ENCODE data around the gene COL11A1. TPM values are rescaled to one million over a fixed set of nuclear protein-coding genes. Genes with fewer than 3 reads are reported as not detected.

Gene COL11A1
- total RNA-seq, 6 experiments from 2014 or later, result 0.31 TPM; not detected in 5

- no peaks in the 10 kb centered on the region for H3K36me3 ChIP-seq
These were observed 208.4 kb downstream of the COL11A1 start for GRCh38 chr1:102899935-102900334.

DNA sequence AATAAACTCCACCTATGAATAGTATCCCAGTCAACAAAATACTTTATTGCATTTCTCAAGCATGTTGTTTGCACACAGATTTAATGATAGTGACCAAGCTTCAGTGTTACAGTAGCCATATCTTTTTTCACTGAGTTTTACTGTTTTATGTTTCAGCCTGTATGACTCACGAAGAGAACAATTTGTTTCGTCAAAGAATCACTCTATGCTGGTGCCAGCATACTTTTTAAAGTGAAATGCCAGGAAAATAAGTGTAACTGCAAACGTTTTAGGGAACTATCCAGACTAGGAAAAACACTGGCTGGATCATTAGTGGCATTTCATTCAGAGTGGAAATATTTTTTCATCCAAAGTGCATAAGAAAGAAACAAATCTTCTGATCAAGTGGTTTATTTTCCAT, 210.8 kb downstream of the COL11A1 start:
- WGBS (ENCODE audit: insufficient coverage, low coverage, low lambda C conversion rate, missing lambda C conversion rate), result 24% methylated on average over 3 of the region's 3 CpGs
- Histone ChIP-seq H3K4me3 (no peak overlapping the region), H3K4me1 (no peaks in the 10 kb centered on the region), H3K36me3 (no peaks in the 10 kb centered on the region), H3K9me3 (no peaks in the 10 kb centered on the region), H3K27ac (no peak overlapping the region), H3K27me3 (no peaks in the 10 kb centered on the region)
- intact Hi-C loops (cut with DNase I), result no loop called here
- ATAC-seq (no peak), DNase-seq (no peak)
- TF ChIP-seq POLR2A (IDR thresholded peaks at IDR 0.05) (no peak), CTCF (IDR thresholded peaks at IDR 0.05) (no peak)

More at GRCh38 chr1:102899935-102900334, 208.4 kb downstream of the COL11A1 start:
- DNase-seq (no peak), ATAC-seq (no peak)
- Histone ChIP-seq H3K4me1 (no peaks in the 10 kb centered on the region), H3K27ac (no peak overlapping the region), H3K9me3 (no peaks in the 10 kb centered on the region), H3K4me3 (no peak overlapping the region), H3K27me3 (no peaks in the 10 kb centered on the region)
- WGBS (ENCODE audit: insufficient coverage, low coverage, low lambda C conversion rate, missing lambda C conversion rate), result 30% methylated on average over 3 of the region's 3 CpGs
- no peak for TF ChIP-seq POLR2A (IDR thresholded peaks at IDR 0.05)
- TF ChIP-seq CTCF (IDR thresholded peaks at IDR 0.05), result no peak
- intact Hi-C loops (cut with DNase I), result no loop called here

DNA sequence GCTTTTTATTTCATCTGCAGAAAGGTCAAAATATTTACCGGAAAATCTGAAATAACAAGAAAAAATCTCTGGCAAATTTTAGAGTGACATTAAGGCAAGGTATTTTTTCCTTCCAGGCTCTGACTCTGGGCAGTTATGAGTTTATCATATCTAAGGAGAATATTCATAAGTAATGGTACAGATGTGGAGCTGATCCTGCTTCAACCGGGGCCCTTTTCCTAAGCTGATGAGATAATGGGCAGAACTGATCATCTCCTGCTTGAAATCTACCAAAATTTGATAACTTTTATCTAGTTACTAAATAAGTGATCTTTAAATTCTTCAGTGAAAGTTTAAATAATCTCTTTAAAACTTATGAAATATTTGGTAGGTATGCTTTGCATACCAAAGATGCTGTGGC, 211.6 kb downstream of the COL11A1 start:
- H3K36me3 ChIP-seq, result no peaks in the 10 kb centered on the region
- 52% methylated on average over 2 of the region's 2 CpGs for WGBS (ENCODE audit: insufficient coverage, low coverage, low lambda C conversion rate, missing lambda C conversion rate)

DNA sequence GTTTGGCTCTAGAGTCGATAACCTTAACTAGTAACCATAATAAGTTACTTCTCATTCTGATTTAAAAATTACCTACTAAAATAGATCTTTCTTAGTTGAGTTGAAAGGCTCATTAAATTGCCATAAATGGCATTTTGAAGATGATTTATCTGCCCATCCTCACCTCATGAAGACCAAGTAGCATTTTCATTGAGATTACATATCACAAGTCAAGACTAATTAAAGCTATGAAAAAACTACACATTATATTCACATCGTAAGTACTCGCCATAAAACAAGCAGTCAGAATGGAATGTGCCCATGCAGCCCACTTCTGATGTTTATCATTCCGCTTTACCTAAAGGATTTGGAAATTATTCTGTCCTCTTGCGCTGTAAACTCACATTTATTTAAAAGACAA, 212.0 kb downstream of the COL11A1 start:
- intact Hi-C loops (cut with DNase I), result no loop called here
- H3K27me3 ChIP-seq, result no peaks in the 10 kb centered on the region
- WGBS (ENCODE audit: insufficient coverage, low coverage, low lambda C conversion rate, missing lambda C conversion rate), result 59% methylated on average over 5 of the region's 5 CpGs
- no peak overlapping the region for H3K4me3 ChIP-seq
- ATAC-seq, result no peak
- H3K27ac ChIP-seq, result no peak overlapping the region
- no peak for TF ChIP-seq CTCF (IDR thresholded peaks at IDR 0.05)
- no peak for TF ChIP-seq POLR2A (IDR thresholded peaks at IDR 0.05)
- H3K4me1 ChIP-seq, result no peaks in the 10 kb centered on the region
- no peaks in the 10 kb centered on the region for H3K36me3 ChIP-seq
- DNase-seq, result no peak
- H3K9me3 ChIP-seq, result no peaks in the 10 kb centered on the region

More for the DNA sequence above, 211.6 kb downstream of the COL11A1 start:
- H3K9me3 ChIP-seq, result no peaks in the 10 kb centered on the region
- no peaks in the 10 kb centered on the region for H3K27me3 ChIP-seq
- ATAC-seq, result no peak
- no peak overlapping the region for H3K27ac ChIP-seq
- H3K4me3 ChIP-seq, result no peak overlapping the region
- DNase-seq, result no peak
- no peaks in the 10 kb centered on the region for H3K4me1 ChIP-seq
- TF ChIP-seq POLR2A (IDR thresholded peaks at IDR 0.05), result no peak
- TF ChIP-seq CTCF (IDR thresholded peaks at IDR 0.05), result no peak
- intact Hi-C loops (cut with DNase I), result no loop called here
